EL (cell line): ENCODE measurements around the gene ATG5.
"Not testable (repeated sequence)": the region's sequence is repeated elsewhere in the genome, so short reads cannot be mapped to it uniquely, and the experiment has no call there.

ENCODE experiments used
- DNase-seq: peaks from one replicate; pipeline ENCODE4 v3.0.0-alpha.2; 2016

ATG5 gene

GRCh38 chr6:106173124-106173879 is 152.3 kb downstream of the ATG5 start:
- DNase-seq = no peak

- no peak for DNase-seq
Measured at GRCh38 chr6:106170030-106170791, 155.3 kb downstream of the ATG5 start.

DNA sequence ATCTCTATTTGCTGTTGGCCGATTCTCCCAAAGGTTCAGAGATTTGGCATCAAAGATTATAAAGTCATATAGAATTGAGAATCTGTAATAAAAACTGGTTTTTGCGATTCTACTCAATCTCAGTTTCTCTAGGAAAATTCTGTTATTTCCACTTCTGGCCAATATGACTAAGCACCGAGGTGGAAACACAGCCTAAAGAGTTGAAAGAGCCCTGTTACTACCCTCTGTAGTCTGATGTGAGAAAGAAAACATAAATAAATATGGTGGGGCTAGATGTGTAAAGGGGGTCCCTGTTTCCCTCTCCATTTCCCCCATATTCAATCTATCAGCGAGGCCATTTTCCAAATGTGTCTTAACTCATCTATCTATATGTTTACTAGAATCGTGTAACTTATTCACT is 156.0 kb downstream of the ATG5 start:
- DNase-seq = no peak

DNA sequence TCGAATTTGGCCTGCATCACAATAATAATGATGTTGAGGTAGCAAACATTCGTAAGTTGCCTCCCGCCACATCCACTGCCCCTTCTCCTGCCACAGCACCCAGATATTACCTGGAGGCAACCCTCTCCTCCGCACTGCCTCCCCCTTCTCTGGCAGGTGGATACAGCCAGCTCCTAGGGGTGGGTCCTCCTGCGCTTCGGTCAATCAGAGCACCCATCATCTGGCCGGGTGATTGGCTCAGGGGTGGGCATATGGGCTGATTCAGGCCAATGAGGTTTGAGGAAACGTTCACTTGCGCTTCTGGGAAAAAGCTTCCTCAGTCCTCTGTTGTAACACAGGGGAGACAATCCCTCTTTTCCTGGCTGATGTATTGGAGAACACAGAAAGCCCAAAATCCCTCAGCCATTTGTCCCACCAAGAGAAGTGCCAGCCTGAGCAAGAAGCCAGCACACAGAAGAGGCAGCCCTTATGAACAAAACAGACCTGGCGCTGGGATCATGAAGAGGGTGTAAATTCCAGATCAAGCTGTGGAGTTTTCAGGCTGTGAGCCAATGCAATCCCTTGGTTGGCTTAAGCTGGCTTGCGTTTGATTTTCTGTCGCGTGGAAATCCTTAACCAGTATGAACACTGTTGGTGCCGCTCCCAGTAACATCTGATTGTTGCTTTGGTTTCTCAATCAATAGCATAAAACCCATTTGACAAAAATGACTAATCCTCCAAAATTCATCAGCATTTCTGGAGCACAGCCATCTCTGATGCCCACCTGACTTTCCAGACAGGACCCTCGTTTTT is 157.3 kb downstream of the ATG5 start:
- DNase-seq = no peak

DNA sequence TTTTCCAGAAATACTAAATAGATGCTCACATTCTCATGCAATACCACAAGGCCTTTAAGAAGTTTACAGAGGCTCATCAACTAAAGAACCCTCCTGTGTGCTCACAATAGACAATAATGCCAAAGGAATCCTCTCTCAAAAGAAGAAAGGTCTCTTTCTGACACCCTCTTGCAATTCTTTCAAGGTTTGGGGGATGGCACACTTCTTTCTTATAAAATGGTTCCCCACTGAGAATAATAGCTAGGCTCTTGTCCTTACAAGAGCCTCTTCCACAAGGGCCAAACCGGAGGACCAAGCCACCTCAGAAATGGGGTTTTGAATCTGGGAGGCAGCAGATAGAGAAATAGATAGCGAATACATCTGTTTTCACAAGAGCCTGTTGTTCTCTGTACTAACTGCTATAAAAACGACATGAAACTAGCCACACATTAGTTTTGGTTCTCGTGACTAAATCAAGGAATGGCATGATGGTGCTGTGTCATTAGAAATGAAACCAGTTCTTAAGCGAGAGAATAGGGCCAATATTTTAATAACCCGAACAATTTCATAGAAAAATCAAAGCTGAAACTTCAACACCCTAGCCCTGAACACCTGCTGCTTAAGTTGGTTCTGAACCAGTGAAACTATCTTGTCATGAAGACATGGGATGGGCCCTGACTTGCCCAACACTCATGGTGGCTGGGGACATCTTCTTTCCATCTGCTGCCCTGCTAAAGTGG is 158.3 kb downstream of the ATG5 start:
- no peak for DNase-seq

GRCh38 chr6:106165885-106166485 is 159.6 kb downstream of the ATG5 start:
- peak; percentile 32 for DNase-seq

GRCh38 chr6:106163966-106164877 is 161.3 kb downstream of the ATG5 start:
- peak; percentile 76 for DNase-seq

DNA sequence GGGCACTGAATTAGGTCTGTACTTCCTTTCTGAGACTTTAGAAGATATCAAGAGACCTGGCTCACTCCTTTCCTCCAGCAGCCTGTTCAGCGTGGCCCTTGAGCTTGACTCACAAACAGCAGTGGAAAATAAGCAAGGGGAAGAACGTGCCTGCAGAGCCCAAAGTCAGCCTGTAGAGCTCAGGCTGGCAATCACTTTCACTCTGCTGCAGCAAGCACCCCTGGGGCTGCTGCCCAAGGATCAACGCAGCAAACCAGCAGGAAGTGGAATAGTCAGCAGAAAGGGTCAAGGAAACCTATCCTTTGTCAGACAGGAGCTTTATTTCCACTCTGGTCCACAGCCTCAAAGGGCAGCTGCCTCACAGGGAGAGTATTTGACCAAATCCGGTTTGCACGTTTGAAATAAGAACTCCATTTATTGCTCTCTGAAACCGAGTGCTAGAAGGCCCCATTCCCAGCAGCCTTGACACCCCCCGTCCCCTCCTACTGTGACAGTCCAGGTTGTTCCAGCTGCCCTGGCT is 162.1 kb downstream of the ATG5 start:
- peak; percentile 90 for DNase-seq

DNA sequence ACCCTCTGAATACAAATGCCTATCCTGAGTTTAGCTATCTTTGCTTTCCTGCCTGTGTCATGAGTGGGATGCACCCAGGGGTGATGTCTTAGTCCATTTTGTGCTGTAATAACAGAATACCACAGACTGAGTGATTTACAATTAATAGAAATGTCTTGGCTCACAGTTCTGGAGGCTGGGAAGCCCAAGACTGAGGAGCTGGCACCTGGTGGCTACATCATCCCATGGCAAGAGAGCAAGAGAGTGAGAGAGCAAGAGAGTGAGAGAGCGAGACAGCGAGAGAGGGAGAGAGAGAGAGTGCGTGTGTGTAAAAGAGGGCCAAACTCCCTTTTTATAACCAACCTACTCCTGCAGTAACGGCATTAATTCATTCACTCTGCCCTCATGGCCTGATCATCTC is 162.6 kb downstream of the ATG5 start:
- peak; percentile 23 for DNase-seq

GRCh38 chr6:106161893-106162292 is 163.7 kb downstream of the ATG5 start:
- DNase-seq = no peak

- no peak for DNase-seq
Measured at GRCh38 chr6:106161311-106161874, 164.2 kb downstream of the ATG5 start.

DNA sequence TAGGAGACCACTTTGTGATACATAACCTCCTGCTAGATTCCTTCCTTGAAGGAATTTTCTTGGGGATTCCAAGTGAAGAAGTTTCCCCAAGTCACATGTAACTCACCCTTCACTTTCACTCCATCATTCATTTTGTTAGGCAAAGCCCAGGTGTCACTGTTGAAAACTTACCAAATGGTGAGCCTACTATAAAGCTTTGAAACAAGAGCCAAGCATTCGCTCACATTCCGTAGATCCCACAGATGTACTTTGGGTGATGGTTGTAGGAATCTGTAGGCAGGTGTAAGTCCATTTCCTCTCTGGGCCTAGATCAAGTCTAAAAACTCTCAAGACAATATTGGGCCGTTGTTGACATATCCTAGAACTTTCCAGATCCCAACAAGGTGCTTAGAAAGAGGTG is 165.4 kb downstream of the ATG5 start:
- DNase-seq = no peak

DNA sequence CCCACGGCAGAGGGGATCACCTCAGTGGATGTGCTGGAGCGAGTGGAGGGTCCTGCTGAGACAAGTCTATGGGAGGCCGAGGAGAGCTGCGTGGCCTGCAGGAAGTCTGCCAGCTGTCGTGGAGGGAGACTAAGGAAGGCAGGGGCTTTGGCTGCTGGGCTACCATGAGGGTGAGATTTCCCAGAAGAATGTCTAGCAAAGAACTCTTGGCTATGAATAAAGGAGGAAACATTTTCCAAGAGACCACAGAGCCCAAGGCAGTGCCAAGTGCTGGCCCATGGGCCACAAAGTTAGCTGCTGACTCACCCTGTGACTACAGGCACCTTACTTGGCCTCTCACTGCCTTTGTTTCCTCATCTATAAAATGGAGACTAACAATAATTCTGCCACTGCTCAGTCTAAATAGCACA is 166.0 kb downstream of the ATG5 start:
- DNase-seq = peak; percentile 96

DNA sequence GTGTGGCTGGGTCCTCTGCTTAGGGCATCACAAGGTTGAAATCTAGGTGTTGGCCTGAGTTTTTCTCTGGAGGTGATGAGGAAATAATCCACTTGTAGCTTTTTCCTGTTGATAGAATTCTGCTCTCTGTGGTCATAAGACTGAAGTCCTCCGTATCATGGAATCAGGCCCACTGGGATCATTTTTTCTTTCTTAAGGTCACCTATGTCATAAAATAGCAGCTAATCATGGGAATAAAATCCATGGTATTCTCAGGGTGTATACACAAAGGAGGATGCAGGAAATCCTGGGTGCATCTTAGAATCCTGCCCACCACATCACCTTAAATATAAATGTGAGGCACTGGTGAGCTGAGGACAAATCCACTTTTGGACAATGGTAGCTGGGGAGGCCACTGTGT is 166.7 kb downstream of the ATG5 start:
- peak; percentile 67 for DNase-seq

- DNase-seq = no peak
Measured at GRCh38 chr6:106156863-106157262, 168.7 kb downstream of the ATG5 start.

GRCh38 chr6:106156413-106156812 is 169.1 kb downstream of the ATG5 start:
- no peak for DNase-seq

- DNase-seq = peak; percentile 29
Measured at GRCh38 chr6:106155219-106155830, 170.2 kb downstream of the ATG5 start.

DNA sequence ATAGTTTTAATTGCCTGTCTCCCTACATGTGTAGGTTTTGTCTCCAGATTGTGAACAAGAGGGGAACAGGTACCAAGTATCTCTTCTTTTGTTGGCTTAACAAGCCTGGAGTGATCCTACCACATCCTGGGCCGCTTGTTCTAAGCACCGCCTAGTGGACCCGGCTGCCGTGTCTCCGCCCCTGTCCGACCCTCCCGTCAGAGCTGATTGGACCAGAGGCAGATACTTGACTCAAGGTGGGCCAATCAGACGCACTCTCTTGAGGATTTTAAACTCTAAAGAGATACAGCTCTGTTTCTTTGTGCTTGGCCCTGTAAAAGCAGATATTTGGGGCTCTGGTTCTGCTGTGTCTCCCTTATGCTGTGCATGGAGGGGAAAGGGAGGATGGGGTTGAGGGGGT is 171.2 kb downstream of the ATG5 start:
- no peak for DNase-seq

- DNase-seq = no peak
Measured at GRCh38 chr6:106152952-106153351, 172.6 kb downstream of the ATG5 start.

DNA sequence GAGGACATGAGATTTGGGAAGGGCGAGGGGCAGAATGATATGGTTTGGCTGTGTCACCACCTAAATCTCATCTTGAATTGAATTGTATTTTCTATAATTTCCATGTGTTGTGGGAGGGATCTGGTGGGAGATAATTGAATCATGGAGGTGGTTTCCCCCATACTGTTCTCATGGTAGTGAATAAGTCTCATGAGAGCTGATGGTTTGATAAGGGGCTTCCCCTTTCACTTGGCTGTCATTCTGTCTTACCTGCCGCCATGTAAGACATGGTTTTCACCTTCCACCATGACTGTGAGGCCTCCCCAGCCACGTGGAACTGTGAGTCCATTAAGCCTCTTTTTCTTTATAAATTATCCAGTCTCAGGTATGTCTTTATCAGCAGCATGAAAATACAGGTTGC is 173.1 kb downstream of the ATG5 start:
- not testable (repeated sequence) for DNase-seq
